Glutamatergic neuron (in vitro differentiated cells): ENCODE data around the gene BPIFA3. TPM values are rescaled to one million over a fixed set of nuclear protein-coding genes. Genes with fewer than 3 reads are reported as not detected.
A peak's percentile ranks its signal among the peaks of the same experiment; 100 is the strongest.

Experiments
- DNase-seq: peaks from one replicate; pipeline ENCODE4 v3.0.0; 2022
- H3K27ac Mint-ChIP-seq: one replicate; pipeline ENCODE4 v1.8.0; 2020; ENCODE audit warnings: mild to moderate bottlenecking, mixed read lengths, inconsistent platforms; ENCODE audit not compliant: unreplicated experiment
- H3K27me3 Mint-ChIP-seq: one replicate; pipeline ENCODE4 v1.8.0; 2020; ENCODE audit warnings: mild to moderate bottlenecking, moderate library complexity, mixed read lengths, inconsistent platforms; ENCODE audit not compliant: unreplicated experiment
- H3K36me3 Mint-ChIP-seq: one replicate; pipeline ENCODE4 v1.8.0; 2020; ENCODE audit warnings: mild to moderate bottlenecking, mixed read lengths, inconsistent platforms; ENCODE audit not compliant: unreplicated experiment
- H3K4me1 Mint-ChIP-seq: one replicate; pipeline ENCODE4 v1.8.0; 2020; ENCODE audit warnings: mild to moderate bottlenecking, low read depth, mixed read lengths, inconsistent platforms; ENCODE audit not compliant: unreplicated experiment
- H3K4me3 Mint-ChIP-seq: one replicate; pipeline ENCODE4 v1.8.0; 2020; ENCODE audit warnings: mild to moderate bottlenecking, mixed read lengths, inconsistent platforms; ENCODE audit not compliant: unreplicated experiment
- H3K9me3 Mint-ChIP-seq: one replicate; pipeline ENCODE4 v1.8.0; 2020; ENCODE audit warnings: mild to moderate bottlenecking, moderate library complexity, mixed read lengths, inconsistent platforms; ENCODE audit not compliant: unreplicated experiment
- CTCF ChIP-seq: fragments of 200-600 bp; sonication (generic); IDR thresholded peaks from one replicate; pipeline ENCODE4 v1.5.0; 2021; ENCODE audit not compliant: partially characterized antibody, unreplicated experiment
- total RNA-seq: library from RNA; stranded (reverse); fragmentation: NEBNext Ultra II Directional; extraction: Animal tissue kit (Norgen Biotek cat#: 25700); gene quantifications from one replicate; pipeline ENCODE4 v1.2.1, GENCODE V29; 2021; ENCODE audit not compliant: unreplicated experiment

Gene BPIFA3
- total RNA-seq, 1 donor from 2014 or later = not detected

- Mint-ChIP-seq H3K27ac (no peak overlapping the region), H3K36me3 (peaks cover 14% of the 10 kb centered on the region), H3K4me3 (no peak overlapping the region), H3K27me3 (peaks cover 18% of the 10 kb centered on the region), H3K9me3 (peaks cover 9% of the 10 kb centered on the region), H3K4me1 (peaks cover 48% of the 10 kb centered on the region)
- TF ChIP-seq CTCF = no peak
- no peak for DNase-seq
These were observed 35.3 kb downstream of the BPIFA3 start for GRCh38 chr20:33252460-33252859.

- no peak for TF ChIP-seq CTCF
- Mint-ChIP-seq H3K4me1 (peaks cover 25% of the 10 kb centered on the region), H3K27me3 (peaks cover 7% of the 10 kb centered on the region), H3K36me3 (peaks cover 14% of the 10 kb centered on the region), H3K27ac (no peak overlapping the region), H3K9me3 (peaks cover 2% of the 10 kb centered on the region), H3K4me3 (no peak overlapping the region)
- DNase-seq = no peak
These were observed 37.9 kb downstream of the BPIFA3 start for GRCh38 chr20:33255005-33255404.

GRCh38 chr20:33257237-33257636 lies 40.1 kb downstream of the BPIFA3 start:
- H3K27me3 Mint-ChIP-seq = peaks cover 2% of the 10 kb centered on the region
- H3K27ac Mint-ChIP-seq = no peak overlapping the region
- H3K4me1 Mint-ChIP-seq = peaks cover 13% of the 10 kb centered on the region
- no peak for DNase-seq
- H3K36me3 Mint-ChIP-seq = peaks cover 18% of the 10 kb centered on the region
- no peak for TF ChIP-seq CTCF
- no peak overlapping the region for H3K4me3 Mint-ChIP-seq
- H3K9me3 Mint-ChIP-seq = no peaks in the 10 kb centered on the region

- no peak overlapping the region for H3K27ac Mint-ChIP-seq
- H3K36me3 Mint-ChIP-seq = peaks cover 14% of the 10 kb centered on the region
- H3K9me3 Mint-ChIP-seq = no peaks in the 10 kb centered on the region
- H3K4me1 Mint-ChIP-seq = peaks cover 13% of the 10 kb centered on the region
- no peak overlapping the region for H3K4me3 Mint-ChIP-seq
- no peak for DNase-seq
- H3K27me3 Mint-ChIP-seq = no peaks in the 10 kb centered on the region
- TF ChIP-seq CTCF = no peak
These were observed 42.2 kb downstream of the BPIFA3 start for GRCh38 chr20:33259371-33259770.

GRCh38 chr20:33261465-33261864 lies 44.3 kb downstream of the BPIFA3 start:
- H3K4me3 Mint-ChIP-seq = no peak overlapping the region

More at GRCh38 chr20:33261465-33261864, 44.3 kb downstream of the BPIFA3 start:
- Mint-ChIP-seq H3K27me3 (no peaks in the 10 kb centered on the region), H3K27ac (no peak overlapping the region), H3K4me1 (peaks cover 11% of the 10 kb centered on the region), H3K36me3 (peaks cover 4% of the 10 kb centered on the region), H3K9me3 (no peaks in the 10 kb centered on the region)
- peak; percentile 23 for TF ChIP-seq CTCF
- no peak for DNase-seq
